GM12875 (cell line): ENCODE data around the gene CHTOP.

Experiments
- H3K4me3 ChIP-seq: one replicate; pipeline ENCODE4 v1.5.1; 2011; ENCODE audit warnings: low read depth, low read length, control low read depth
- CTCF ChIP-seq: IDR thresholded peaks from 2 replicates; pipeline ENCODE4 v1.5.1; 2011; ENCODE audit warnings: low read depth, mild to moderate bottlenecking, control low read depth, inconsistent platforms, low read length, moderate library complexity, borderline replicate concordance; ENCODE audit not compliant: insufficient read depth

Gene CHTOP

GRCh38 chr1:153651771-153652170 lies 17.9 kb downstream of the CHTOP start:
- no peak for TF ChIP-seq CTCF

GRCh38 chr1:153652805-153653500 lies 19.1 kb downstream of the CHTOP start:
- TF ChIP-seq CTCF, result no peak
- H3K4me3 ChIP-seq, result no peak overlapping the region

More at GRCh38 chr1:153651771-153652170, 17.9 kb downstream of the CHTOP start:
- no peak overlapping the region for H3K4me3 ChIP-seq

GRCh38 chr1:153655333-153655732 lies 21.5 kb downstream of the CHTOP start:
- H3K4me3 ChIP-seq, result no peak overlapping the region
- no peak for TF ChIP-seq CTCF

GRCh38 chr1:153658400-153659174 lies 24.7 kb downstream of the CHTOP start, which contains the start of gene SNAPIN:
TSS of gene SNAPIN (plus strand) at chr1:153658703. CDS start at chr1:153658744, 41 bp downstream.
- H3K4me3 ChIP-seq, result peak within 1 kb of the TSS; percentile 64
- no peak for TF ChIP-seq CTCF

- peak overlapping the region; percentile 64 for H3K4me3 ChIP-seq
- TF ChIP-seq CTCF, result no peak
Observed at GRCh38 chr1:153659175-153659534, 25.3 kb downstream of the CHTOP start.

- H3K4me3 ChIP-seq, result no peak overlapping the region
- TF ChIP-seq CTCF, result no peak
Observed at GRCh38 chr1:153659656-153660055, 25.8 kb downstream of the CHTOP start.
